IPS-NIHi11 (cell line): ENCODE data around the gene ST6GALNAC1.
"Not testable (repeated sequence)": the region's sequence is repeated elsewhere in the genome, so short reads cannot be mapped to it uniquely, and the experiment has no call there.

Experiments used
- DNase-seq: peaks from one replicate; pipeline ENCODE4 v3.0.0; 2012; ENCODE audit warnings: mixed read lengths, low spot score

ST6GALNAC1 gene

DNA sequence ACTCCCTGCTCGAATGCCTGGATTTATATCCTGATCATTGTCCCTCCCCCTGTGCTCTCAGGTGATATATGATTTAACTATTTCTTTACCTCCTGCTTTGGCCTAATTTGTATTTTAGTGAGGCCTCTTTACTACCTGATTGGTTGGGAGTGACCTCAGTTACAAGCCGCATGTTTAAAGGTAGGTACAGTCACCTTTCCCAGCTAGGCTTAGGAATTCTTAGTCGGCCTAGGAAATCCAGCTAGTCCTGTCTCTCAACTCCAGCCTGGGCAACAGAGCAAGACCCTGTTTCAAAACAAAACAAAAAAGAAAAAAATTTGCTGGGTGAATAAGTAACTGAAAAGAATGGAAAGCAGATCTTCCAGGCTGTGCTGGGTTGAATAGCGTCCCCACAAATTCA is 31.1 kb downstream of the ST6GALNAC1 start:
- no peak for DNase-seq

DNA sequence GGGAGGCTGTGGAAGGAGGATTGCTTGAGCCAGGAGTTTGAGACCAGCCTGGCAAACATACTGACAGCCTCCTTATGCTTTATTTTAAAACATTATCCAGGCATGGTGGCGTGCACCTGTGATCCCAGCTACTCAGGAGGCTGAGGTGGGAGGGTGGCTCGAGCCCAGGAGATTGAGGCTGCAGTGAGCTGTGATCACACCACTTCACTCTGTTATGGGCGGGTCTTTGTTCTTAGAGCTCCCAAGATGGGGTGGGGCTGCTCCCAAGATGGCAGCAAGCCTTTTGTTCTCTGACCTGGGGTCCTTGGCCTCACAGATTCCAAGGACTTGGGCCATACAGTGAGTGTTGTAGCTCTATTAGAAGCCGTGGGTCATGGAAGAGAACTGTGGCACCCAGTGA is 31.8 kb downstream of the ST6GALNAC1 start:
- DNase-seq: no peak

DNA sequence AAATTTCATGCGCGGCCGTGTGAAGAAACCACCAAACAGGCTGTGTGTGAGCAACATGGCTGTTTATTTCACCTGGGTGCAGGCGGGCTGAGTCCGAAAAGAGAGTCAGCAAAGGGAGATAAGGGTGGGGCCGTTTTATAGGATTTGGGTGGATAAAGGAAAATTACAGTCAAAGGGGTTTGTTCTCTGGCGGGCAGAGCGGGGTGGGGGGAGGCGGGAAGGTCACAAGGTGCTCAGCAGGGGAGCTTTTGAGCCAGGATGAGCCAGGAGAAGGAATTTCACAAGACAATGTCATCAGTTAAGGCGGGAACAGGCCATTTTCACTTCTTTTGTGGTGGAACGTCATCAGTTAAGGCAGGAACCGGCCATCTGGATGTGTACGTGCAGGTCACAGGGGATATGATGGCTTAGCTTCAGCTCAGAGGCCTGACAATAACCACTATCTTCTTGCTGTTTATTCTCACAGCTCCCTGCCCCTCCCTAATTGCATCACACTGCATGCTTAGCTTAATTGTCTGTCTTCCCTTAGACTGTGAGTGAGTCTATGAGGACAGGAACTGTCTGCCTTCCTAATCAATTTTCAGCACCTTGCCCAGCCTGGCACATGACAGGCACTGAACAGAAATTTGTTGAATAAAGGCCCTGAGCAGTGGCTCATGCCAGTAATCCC is 32.3 kb downstream of the ST6GALNAC1 start:
- DNase-seq: not testable (repeated sequence)

DNA sequence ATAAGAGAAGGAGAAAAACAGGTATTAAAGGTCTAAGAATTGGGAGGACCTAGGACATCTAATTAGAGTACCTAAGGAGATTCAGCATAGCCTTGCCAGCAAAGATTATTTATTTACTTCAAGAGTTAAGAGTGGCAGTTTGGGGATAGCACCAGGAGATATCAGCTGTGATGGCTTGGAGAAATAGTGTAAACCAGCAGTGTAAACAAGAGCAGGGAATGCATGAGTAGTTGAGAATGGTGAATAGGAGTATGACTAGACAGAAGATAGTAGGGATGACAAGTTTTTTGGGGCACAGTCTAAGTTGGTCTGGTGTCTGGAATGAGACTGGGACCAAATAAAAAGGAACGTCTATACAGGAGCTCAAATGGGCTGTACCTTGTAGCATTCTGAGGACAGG is 36.9 kb downstream of the ST6GALNAC1 start:
- DNase-seq: not testable (repeated sequence)

DNA sequence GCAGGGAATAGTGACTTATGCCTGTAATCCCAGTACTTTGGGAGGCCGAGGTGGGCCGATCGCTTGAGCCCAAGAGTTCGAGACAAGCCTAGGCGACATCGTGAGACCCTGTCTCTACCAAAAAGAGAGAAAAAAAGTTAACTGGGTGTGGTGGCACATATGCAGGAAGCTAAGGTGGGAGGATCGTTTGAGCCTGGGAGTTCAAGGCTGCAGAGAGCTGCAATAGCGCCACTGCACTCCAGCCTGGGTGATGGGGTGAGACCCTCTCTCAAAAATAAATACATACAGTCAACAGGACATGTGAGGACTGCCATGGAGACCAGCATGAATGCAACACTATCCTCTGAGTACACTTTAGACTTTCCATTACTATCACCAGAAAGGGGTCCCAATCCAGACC is 42.5 kb downstream of the ST6GALNAC1 start:
- DNase-seq: no peak

DNA sequence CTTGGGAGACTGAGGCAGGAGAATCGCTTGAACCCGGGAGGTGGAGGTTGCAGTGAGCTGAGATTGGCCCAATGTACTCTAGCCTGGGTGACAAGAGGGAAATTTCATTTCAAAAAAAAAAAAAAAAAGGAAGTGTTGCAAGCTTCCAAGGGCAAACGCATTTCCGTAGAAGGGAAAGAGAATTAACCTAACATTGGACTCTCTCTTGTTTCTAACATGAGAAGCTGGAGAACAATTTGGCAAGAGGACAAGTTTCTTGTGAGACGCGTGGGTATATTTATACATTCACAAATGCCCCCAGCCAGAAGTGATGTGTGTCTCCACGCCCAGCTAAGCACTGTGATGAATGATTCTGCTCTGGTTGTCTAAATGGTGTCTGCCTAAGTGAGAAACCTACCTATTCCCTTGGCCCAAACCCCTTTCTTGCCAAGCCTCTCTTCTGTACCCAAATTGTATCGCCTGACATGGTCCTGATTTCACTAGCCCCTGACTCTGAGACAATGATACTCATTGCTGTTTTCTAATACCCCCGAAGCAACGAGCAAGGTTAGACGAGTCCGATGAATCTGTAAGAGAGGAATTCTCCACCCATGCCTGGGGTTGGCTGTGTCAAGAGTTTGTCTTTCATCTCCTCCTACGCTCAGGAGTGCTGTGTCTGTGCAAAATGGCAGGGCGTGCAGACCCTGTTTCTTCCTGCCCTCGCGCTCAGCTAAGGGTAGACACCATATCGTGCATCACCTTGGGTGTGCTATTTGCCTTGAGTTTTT is 43.7 kb downstream of the ST6GALNAC1 start:
- no peak for DNase-seq

DNA sequence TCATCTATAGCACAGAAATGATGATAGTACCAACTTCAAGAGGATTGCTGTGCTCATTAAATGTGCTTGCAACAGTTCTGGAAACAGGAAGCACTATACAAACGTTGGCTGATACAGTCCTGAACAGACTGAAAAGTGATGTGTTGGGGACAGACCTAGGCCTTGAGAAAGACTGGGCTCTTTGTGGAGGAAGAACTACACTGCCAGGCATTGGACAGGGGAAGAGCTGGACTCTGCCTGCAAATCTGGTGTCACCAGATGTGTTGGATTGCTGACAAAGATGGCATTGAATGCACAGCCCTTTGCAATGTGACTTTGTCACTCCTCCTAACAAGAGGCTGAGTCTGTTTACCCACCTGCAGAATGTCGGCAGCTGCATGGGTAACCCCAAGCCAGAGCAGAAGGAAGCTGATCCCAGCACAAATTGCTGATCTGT is 45.5 kb downstream of the ST6GALNAC1 start:
- no peak for DNase-seq

DNA sequence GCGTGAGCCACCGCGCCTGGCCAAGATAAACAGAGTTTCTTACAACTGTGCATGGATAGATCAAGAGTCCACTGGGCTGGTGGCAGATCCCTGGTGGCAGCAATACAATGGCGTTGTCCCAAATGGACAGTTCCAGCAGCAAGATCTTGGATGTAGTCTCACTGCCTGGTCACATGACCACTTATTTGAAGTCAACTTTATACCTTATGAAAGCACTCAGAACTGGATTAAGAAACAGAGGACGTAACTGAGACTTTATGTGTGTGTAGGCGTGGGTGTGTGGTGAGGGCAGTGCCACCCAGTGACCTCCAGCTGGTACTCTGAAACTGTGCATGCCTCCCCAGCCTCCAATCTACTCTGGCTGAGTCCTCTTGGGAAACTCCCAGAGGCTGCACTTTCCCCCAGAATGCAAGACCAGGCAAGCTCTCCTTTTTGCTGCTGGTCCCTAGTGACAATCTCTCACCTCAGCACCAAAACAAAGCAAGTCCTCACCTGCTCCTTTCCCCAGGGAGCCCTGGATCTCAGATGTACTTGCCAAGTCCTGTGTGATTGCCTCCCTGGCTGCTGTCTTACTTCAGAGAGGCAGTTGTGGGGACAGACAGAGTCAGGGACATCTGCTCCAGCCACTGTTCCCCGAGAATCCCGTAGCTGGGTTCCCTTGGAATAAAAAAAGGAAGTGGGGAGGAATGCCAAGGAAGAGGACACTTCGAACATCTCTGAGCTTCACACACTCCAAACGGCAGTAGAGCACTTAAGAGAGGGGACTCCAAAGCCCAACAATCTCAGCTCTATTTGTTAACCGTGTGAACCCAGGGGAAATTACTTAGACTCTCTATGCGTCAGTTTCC is 46.2 kb downstream of the ST6GALNAC1 start:
- DNase-seq: no peak

DNA sequence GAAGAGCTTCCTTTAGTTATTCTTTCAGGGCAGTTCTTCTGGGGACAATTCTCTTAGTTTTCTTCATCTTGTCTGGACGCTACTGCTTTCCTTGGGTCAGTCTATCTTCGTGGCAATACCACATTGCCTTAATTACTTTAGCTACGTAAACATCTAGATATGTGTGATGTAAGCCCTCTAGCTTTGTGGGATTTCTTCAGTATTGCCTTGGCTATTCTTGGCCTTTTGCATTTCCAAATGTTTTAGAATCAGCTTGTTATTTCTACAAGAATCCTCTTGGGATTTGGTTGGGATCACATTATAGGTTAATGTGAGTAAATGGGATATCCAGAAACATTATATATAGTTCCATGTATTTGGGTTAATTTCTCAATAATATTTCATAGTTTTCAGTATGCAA is 48.9 kb downstream of the ST6GALNAC1 start:
- DNase-seq: no peak

DNA sequence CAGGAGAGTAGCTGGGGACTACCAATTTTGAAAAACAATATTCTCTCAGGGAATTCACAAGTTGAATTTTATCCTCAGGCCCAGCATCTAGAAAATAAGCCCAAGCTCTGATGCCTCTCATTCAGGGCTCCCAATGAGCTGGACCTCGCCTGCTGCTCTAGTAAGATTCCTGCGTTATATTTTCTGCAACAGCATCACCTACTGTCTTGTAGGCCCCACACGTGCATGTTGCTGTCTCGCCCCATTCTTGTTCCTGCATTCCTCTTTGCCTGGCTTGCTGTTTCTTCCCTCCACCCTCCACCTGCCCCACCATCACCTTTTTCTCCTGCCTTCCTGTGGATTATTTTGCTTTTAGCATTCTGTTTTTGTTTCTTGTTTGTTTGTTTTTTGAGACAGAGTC is 49.6 kb downstream of the ST6GALNAC1 start:
- DNase-seq: no peak

DNA sequence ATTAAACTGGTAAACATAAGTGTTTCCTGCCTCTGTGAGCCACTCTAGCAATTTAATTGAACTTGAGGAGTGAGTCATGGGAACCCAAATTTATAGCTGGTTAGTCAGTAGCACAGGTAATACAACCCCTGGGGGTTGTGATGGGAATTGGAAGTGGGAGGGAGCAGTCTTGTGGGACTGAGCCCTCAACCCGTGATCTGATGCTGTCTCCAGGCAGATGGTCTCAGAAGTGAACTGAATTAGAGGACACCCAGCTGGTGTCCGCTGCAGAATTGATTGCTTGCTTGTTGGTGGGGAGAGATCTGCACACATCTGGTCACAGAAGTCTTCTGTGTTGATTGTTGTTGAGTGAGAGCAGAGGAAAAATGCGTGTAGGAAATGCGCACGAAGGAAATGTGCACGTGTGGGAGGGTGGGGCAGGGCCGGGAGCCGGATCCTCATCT is 50.2 kb downstream of the ST6GALNAC1 start:
- DNase-seq: no peak

DNA sequence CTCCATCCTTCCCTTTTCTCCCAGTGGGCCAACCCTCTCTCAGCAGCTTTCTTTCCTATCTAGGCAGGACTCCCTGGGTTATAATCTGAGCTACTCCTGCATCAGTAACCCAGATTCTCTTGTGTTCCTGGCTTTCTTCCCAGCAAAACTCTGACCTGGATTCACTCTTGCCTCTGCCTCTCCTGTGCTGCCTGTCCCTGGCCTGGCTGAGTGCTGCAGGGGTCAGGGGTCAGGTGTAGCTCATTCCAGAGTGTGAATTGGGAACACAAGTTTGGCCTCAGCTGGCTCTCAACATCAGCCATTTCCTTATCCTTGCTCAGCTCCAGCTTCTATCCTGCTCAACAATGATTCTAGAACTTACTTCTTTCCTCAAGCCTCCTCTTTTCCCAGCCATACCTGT is 55.4 kb downstream of the ST6GALNAC1 start:
- no peak for DNase-seq

DNA sequence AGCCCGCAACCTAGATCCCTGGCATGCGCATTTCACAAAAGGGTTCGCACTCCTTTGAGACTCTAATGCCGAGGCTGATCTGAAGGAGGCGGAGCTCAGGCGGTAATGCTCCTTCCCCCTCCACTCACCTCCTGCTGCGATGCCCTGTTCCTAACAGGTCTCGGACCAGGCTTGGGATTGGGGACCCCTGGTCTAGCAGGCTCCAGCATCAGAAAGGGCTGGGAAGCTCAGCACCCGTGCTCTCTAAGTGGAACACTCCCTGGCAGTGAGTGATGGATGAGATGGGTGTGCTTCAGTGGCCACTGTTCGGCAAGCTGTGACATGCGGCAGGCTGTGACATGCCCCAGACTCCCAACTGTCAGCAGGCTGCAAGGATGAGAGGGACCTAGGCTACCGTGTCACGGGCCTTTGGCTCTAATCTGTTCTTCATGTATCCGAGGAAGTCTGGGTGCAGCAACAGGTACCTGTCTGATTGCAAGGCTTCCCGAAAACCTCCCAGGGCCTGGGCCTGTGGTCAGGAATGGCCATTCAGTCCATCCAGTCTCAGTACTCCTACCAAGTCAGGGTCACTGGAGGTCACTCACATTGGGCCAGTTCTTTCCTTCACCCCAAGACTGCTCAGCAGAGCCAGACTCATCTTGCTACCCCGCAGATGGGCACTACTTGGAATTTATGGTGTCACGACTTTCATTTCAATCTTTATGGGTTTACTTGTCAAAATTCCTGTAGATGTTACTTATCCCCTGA is 56.6 kb downstream of the ST6GALNAC1 start:
- no peak for DNase-seq

DNA sequence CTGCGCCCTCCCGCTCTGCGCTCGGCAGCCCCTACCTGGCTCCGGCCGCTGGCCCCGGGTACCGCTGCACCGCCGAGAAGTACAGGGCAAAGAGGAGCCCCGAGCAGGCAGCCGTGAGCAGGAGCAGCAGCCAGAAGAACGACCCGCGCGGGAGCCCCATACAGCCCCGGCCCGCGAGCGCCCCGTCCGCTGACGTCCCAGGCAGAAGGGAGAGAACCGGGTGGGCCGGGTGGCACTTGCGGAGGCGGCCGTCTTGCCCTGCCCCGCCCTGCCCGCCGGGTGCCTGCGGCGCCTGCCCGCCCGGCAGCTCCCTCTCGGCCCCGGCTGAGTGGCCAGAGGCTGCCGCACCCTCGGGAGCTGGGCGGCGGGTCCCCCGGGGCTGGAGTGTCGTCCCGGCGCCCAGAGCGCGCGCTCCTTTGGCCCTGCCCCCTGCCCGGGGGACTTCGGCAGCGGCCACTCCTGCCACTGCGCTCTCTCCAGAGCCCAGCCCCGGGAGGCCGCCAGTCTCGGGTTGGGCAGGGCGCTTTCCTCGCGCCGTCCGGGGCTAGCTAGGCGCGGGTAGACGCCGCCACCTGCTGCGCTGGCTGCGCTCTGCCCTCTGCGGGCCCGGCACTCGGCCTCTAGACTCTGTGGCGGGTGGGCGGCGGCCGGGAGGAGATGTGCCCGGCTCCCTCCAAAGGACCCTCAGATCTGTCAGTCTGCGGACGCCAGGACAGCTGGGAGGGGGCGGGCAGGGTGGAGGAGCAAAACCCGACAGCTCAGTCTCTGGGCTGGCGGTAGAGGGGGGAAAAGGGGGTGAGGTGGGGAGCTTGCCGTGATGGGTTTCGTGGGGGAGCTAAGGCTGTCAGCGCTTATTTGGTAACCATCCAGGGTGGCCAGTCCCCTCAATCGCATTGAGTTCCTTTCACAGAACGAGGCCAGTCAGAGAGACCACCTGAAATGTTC is 57.6 kb downstream of the ST6GALNAC1 start, which contains the start of gene ST6GALNAC2:
Gene ST6GALNAC2, minus strand, starts transcription at position 212 of the 945 bp plus-strand sequence. Its CDS starts 52 bp downstream, at position 160.
- DNase-seq: peak; percentile 73

DNA sequence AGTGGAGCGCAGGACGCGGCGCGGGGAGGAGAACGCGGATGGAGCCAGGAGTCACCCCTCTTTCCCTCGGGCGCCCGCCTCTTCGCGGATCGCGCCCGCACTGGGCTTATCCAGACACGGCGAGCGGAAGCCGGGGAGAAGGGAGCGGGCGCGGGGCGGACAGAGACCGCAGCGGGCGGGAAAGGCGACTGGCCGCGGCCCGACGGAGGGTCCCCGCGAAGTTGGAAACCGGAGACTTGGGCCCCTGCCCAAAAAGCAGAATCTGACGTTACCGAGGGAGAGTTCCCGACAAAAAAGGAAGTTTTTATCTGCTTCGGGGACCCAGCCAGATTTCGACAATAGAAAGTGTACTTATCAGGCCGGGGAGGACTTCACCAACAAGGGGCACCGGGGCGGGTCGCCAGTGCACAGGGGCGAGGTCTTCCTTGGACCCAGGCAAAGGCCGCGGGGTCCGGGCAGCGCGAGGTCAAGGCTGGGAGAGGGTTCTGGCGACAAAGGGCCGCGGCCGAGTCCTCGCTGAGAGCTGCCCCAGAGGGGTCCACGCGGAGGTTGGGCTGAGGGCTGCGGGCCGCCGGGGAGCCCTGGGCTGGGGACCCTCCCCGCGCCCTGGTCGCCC is 58.4 kb downstream of the ST6GALNAC1 start:
- DNase-seq: peak; percentile 46

DNA sequence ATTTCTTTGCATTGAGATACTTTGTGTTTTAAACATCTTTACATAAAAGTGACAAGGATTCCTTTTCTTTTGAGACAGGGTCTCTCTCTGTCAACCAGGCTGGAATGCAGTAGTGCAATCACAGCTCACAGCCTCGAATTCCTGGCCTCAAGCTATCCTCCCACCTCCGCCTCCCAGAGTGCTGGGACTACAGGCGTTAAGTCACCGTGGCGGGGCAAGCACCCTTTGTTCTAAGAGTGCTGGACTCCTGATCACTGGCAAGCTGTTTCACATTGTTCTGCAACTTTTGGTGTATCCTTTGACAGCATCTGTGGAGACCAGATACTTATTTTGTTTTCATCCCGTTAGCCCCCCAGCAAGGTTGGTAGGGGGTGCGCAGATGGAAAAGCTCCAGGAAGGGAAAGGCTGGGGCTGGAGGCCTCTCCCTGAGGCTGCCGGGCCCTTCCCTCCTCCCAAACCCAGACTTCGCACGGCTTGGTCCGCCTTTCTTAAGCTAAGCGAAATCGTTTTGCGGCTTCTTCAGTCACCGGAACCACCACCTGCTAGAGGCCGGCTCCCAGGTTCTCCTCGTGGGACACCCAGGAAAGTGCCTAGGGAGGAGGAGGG is 59.0 kb downstream of the ST6GALNAC1 start:
- no peak for DNase-seq

DNA sequence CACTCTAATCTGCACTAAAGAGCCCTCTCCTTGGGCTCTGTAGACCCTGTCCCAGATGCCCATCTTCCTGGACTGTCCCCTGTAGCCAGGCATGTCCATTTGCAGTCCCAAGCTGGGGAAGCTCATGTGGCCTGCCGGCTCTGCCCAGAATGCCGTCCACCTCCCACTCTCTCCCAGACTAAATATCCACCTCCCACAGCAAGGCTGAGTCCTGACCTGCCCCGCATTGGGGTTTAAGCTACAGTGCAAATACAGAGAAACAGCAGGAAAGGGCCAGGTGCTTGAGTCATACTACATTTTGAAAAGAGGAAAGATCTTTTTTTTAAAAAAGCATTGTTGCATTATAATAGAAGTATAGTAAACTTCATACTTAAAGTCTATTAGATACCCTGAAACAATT is 60.9 kb downstream of the ST6GALNAC1 start:
- DNase-seq: no peak

DNA sequence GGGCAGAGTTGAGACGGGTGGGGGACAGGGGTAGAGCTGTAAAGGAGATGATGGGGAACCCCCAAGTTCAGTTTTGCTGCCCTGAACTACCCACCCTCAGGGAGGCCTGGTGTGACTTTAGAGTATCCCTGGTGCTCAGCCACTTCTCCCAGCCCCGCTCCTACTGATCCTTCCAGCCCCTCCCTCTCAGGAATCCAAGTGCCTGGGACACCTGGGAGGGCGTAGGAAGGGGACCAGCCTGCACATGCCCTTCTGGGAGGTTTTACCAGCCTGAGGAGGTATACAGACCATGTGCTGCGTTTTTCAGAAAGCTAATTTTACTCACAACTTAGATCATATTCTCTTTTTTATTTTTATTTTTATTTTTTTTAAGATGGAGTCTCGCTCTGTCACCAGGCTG is 62.0 kb downstream of the ST6GALNAC1 start:
- no peak for DNase-seq

DNA sequence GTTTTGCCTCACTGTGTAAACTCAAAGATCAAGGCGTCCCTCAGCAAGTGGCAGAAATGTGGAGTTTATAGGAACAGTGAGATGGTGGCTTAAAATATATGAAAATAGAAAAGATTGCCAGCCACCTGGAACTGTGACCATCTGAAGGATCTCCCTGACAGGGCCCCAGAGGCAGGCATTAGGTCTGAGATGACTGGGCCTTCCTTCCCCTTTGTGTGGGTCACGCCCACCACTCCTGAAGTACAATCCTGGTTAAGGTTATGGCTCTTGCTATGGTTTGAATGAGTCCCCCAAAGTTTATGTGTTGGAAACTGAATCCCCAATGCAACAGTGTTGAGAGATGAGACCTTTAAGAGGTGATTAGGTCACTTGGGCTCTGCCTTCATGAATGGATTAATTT is 64.3 kb downstream of the ST6GALNAC1 start:
- no peak for DNase-seq

DNA sequence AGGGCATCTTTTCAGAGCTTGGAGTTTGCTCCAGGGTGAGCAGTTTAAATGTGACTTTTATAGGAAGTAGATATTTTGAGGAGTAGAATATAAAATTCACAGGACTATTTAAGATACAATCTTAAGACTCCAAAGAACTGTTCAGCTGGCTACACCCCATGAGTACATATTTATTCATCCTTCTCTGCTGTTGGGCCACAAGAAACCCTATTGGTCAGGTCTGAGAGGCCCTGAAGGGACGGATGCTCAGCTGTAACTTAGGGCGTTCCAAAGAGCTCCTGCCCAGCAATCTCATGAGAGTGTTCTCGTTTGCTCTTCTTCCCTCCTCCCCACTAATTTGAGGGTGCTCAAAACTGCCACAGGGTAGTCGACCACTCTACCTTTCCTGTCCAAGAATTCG is 65.2 kb downstream of the ST6GALNAC1 start:
- no peak for DNase-seq
